Heart left ventricle (tissue), 13 donors: ENCODE data around the gene PRKAR1B.

Experiments
- CTCF ChIP-seq, 12 donors: fragments of 200-600 bp; sonication (generic) in 4 of 12; IDR thresholded peaks; one replicate each; pipeline versions ENCODE4 v1.5.0 to v1.8.0; 2018 to 2022; ENCODE audit warnings: antibody characterized with exemption in 12 of 12, mild to moderate bottlenecking in 5 of 12
- POLR2A ChIP-seq, 2 donors: fragments of 450-650 bp; IDR thresholded peaks; one replicate each; pipeline ENCODE4 v1.6.1; 2017; ENCODE audit warnings: antibody characterized with exemption in 2 of 2, mild to moderate bottlenecking in 2 of 2, moderate library complexity in 2 of 2
- donor health status: ischemic (EF 13 %, LVEDD 7.1; RV severe dilation, severe dysfunction).
- donor health status: DM: no; HTN: yes; CAD: no.
- donor health status: DM: no; HTN: no; CAD: no.
- donor health status: ischemic (EF 25% LVEDD 6.9; RV normal size, moderate dysfunction).
- donor health status: ischemic (EF 25% LVEDD 5.7; RV mildly dilated, moderate dysfunction).
- donor health status: ischemic (EF 35%, LVEDD 5.7; RV mildly dilated, moderate dysfunction).
- donor health status: nonischemic (EF 11% LVEDD 7.7; RV severe dilation, severe dysfunction).
- donor health status: DM: yes; HTN: yes; CAD: no.
- donor health status: PGD.
- donor health status: ischemic (EF 29% LVEDD 5.4; RV normal size, mild dysfunction).
- donor health status: nonischemic (EF 23%, LVEDD 6.1; RV moderate dilation, normal function).

- TF ChIP-seq CTCF (IDR thresholded peaks at IDR 0.05) (no peak), POLR2A (IDR thresholded peaks at IDR 0.05) (no peak)
Measured at GRCh38 chr7:638256-639011, 88.6 kb downstream of the PRKAR1B start.
